ENCODE data around the gene ZNF608.
A peak's percentile ranks its signal among the peaks of the same experiment; 100 is the strongest.

The ZNF608 gene, protein sequence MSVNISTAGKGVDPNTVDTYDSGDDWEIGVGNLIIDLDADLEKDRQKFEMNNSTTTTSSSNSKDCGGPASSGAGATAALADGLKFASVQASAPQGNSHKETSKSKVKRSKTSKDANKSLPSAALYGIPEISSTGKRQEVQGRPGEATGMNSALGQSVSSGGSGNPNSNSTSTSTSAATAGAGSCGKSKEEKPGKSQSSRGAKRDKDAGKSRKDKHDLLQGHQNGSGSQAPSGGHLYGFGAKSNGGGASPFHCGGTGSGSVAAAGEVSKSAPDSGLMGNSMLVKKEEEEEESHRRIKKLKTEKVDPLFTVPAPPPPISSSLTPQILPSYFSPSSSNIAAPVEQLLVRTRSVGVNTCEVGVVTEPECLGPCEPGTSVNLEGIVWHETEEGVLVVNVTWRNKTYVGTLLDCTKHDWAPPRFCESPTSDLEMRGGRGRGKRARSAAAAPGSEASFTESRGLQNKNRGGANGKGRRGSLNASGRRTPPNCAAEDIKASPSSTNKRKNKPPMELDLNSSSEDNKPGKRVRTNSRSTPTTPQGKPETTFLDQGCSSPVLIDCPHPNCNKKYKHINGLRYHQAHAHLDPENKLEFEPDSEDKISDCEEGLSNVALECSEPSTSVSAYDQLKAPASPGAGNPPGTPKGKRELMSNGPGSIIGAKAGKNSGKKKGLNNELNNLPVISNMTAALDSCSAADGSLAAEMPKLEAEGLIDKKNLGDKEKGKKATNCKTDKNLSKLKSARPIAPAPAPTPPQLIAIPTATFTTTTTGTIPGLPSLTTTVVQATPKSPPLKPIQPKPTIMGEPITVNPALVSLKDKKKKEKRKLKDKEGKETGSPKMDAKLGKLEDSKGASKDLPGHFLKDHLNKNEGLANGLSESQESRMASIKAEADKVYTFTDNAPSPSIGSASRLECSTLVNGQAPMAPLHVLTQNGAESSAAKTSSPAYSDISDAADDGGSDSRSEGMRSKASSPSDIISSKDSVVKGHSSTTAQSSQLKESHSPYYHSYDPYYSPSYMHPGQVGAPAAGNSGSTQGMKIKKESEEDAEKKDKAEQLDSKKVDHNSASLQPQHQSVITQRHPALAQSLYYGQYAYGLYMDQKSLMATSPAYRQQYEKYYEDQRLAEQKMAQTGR (N-terminal part only)

DNA sequence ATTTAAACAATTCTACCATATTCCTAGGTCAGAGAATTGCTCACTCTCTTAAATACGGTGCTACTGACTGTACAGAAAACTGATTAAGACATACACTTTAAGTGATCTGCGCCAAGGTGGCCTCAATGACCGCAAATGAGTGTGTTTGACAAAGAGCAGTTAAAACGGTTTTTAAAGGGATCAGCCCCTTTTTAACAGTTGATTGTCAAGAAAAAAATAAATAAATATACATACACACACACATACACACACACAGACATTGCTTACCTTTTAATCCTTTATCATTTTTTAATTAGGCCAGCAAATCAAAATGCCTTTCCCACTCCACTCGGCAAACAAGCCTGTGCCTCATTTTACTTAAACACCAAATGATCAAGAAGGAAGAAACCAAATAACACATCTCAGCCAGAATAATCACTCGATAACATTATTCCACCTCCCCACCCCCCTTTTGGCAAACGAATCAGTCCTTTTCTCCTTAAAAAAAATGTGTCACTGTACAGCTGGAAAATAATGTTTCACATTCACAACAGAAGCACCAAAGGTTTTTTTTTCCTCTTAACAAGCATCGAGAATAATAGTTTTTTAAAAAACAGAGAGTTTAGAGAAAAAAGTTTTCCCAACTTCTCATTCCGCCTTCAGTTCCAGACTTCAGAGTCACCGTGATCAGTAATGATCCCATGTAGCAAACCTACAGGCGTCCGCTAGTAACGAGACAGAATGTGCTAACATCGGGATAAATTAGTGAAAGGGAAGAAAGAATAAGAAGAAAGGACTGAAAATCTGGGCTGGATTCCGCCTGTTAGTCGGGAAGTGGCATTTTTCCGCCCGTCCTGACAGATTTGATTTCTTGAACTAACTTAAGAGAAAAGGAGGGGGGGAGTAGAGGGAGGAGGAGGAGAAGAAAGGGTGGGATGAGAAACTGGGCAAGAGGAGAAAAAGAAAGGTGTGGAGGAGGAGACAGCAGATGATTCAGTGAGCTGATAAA lies at the start of gene ZNF608:
Gene ZNF608, minus strand, starts transcription at position 712 of the 988 bp plus-strand sequence. CDS start 1,650 bp downstream, outside the sequence.
- Histone ChIP-seq H3K27me3 (ENCODE audit: control insufficient read depth, insufficient read depth, low read length) (no peaks in the 10 kb centered on the region), H3K36me3 (ENCODE audit: control insufficient read depth, insufficient read depth, low read length) (no peaks in the 10 kb centered on the region), H3K4me1 (ENCODE audit: control insufficient read depth, insufficient read depth, low read length) (peaks cover 32% of the 10 kb centered on the region), H3K9me3 (ENCODE audit: control insufficient read depth, insufficient read depth, low read length) (no peaks in the 10 kb centered on the region), H3K4me3 (ENCODE audit: low read depth, low read length) (peak within 1 kb of the TSS; percentile 77), H3K9ac (ENCODE audit: low read depth, low read length) (peak within 1 kb of the TSS; percentile 71)

DNA sequence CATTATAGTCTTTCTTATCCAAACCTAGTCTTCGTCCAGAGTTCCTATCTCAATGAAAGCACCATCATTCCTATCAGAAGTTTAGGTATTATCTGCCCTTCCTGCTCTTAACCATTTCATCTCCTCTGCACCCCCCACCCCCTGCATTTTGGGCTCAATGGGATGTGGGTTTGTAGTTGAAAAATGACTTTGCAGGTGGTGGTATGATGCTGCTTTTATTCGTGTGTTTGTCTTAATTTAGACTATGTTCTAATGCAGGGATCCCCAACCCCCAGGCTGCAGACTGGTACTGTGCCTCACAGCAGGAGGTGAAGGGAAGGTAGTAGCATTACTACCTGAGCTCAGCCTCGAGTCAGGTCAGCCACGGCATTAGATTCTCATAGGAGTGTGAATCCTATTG lies 49.4 kb upstream of the ZNF608 start:
- Histone ChIP-seq H3K36me3 (ENCODE audit: control insufficient read depth, insufficient read depth, low read length) (no peaks in the 10 kb centered on the region), H3K4me3 (ENCODE audit: low read depth, low read length) (no peak overlapping the region), H3K27me3 (ENCODE audit: control insufficient read depth, insufficient read depth, low read length) (no peaks in the 10 kb centered on the region), H3K4me1 (ENCODE audit: control insufficient read depth, insufficient read depth, low read length) (no peaks in the 10 kb centered on the region), H3K9me3 (ENCODE audit: control insufficient read depth, insufficient read depth, low read length) (no peaks in the 10 kb centered on the region), H3K9ac (ENCODE audit: low read depth, low read length) (no peak overlapping the region)

DNA sequence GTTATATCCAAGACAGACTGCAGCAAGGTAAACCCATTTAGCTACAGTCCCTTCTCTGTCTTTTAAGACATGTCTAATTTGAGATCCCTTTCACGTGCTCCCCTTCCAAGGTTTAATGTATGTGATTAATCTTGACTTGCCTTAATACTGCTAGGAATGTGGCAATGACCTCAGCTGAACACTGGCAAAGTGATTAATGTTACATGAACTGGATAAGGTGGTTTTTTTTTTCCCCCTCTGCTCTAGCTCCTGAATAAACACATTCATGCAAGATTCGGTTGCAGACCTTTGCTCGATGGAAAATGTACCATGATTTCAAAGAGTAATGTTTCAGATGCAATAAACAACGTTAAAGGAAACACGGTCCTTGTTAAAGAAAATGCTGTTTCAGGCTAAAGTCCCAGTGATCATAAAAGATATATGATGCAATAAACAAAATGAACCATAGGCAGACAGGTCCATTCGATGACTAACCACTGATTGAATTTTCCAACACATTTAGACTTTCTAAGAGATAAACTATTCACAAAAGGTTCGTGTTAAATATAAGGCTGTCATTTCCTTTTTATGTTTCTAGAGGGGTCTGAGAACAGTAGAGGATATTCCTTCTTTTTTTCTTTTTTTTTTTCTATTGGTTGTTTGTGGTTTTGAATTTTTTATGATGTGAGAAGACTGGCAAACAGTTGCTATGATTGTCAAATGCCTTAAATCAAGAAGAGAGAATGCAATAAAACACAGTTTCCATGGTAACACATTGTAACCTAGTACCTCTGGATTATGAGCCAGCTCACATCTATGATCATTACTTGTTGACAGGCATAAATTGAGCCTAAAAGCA lies 44.7 kb upstream of the ZNF608 start:
- H3K9ac ChIP-seq (ENCODE audit: low read depth, low read length) = no peak overlapping the region
- no peaks in the 10 kb centered on the region for H3K27me3 ChIP-seq (ENCODE audit: control insufficient read depth, insufficient read depth, low read length)
- H3K4me3 ChIP-seq (ENCODE audit: low read depth, low read length) = no peak overlapping the region
- no peaks in the 10 kb centered on the region for H3K36me3 ChIP-seq (ENCODE audit: control insufficient read depth, insufficient read depth, low read length)
- no peaks in the 10 kb centered on the region for H3K4me1 ChIP-seq (ENCODE audit: control insufficient read depth, insufficient read depth, low read length)
- H3K9me3 ChIP-seq (ENCODE audit: control insufficient read depth, insufficient read depth, low read length) = no peaks in the 10 kb centered on the region

DNA sequence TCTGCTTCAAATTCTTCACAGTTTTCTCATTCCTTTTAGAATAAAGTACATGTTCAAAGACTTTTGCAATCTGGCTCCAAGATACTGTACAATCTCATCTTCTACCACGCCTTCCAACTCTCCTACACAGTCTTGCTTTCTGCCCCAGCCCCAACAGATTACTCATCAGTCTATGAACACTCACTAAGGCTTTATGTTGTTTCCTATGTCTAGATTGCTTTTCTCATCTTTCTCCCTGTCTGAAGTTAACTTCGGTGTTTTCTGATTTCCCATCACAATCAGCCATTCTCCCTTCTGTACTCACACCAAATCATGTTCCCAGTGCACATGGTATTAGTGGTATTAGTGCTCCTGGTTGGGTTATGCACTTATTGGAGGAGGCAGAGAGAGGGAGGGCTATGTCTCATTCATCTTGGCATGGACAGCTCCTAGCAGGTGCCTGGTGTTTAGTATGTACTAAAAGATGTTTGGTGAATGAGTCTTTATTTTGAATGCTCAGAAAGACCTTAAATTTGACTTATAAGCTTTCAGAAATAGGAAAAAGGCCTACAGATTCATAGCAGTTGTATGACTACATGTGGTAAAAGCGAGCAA lies 44.0 kb upstream of the ZNF608 start:
- H3K36me3 ChIP-seq (ENCODE audit: control insufficient read depth, insufficient read depth, low read length) = no peaks in the 10 kb centered on the region
- H3K27me3 ChIP-seq (ENCODE audit: control insufficient read depth, insufficient read depth, low read length) = no peaks in the 10 kb centered on the region
- no peak overlapping the region for H3K9ac ChIP-seq (ENCODE audit: low read depth, low read length)
- H3K4me3 ChIP-seq (ENCODE audit: low read depth, low read length) = no peak overlapping the region
- no peaks in the 10 kb centered on the region for H3K9me3 ChIP-seq (ENCODE audit: control insufficient read depth, insufficient read depth, low read length)
- H3K4me1 ChIP-seq (ENCODE audit: control insufficient read depth, insufficient read depth, low read length) = no peaks in the 10 kb centered on the region

DNA sequence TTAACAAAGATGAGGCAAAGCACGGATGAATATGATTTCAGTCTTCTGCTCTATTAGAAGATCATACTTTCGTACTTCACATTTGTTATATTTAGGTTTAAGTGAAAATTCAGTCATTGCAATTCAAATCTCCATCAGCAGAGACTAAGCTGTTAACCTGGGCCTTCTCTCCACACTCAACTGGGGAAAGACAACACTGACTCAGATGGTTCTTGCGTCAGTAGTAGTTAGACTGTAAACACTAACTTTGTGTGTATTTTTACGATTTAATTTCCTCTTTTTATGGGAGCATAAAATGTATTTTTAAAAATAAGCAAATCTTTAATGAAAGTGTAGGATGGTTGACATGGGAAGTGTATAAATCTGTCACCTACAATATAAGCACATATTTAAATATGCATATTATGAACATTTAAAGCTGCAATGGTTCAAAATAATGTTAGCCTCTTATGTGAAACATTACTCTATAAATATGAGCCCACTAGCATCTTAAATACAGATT lies 42.7 kb upstream of the ZNF608 start:
- Histone ChIP-seq H3K9me3 (ENCODE audit: control insufficient read depth, insufficient read depth, low read length) (no peaks in the 10 kb centered on the region), H3K4me1 (ENCODE audit: control insufficient read depth, insufficient read depth, low read length) (no peaks in the 10 kb centered on the region), H3K9ac (ENCODE audit: low read depth, low read length) (no peak overlapping the region), H3K4me3 (ENCODE audit: low read depth, low read length) (no peak overlapping the region), H3K36me3 (ENCODE audit: control insufficient read depth, insufficient read depth, low read length) (no peaks in the 10 kb centered on the region), H3K27me3 (ENCODE audit: control insufficient read depth, insufficient read depth, low read length) (no peaks in the 10 kb centered on the region)

DNA sequence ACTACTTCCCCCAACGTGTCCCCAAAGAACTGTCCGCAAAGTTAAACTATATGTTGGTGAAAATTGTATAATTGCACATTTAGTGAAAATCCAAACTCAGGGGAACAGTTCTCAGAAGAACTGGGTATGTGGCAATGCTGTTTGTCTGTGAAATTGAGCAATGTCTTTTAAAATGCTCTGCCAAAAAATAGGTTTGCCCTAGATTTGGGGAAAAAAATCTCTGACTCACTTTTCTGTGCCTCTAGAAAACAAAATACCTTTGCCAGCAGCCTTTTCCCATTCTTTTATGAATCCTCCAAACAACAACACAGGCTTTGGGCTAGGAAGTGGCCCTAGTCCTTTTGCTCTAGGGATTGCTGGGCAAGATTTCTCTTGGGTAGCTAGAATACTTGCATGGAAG lies 37.4 kb upstream of the ZNF608 start:
- no peak overlapping the region for H3K9ac ChIP-seq (ENCODE audit: low read depth, low read length)
- H3K4me3 ChIP-seq (ENCODE audit: low read depth, low read length) = no peak overlapping the region
- no peaks in the 10 kb centered on the region for H3K9me3 ChIP-seq (ENCODE audit: control insufficient read depth, insufficient read depth, low read length)
- no peaks in the 10 kb centered on the region for H3K27me3 ChIP-seq (ENCODE audit: control insufficient read depth, insufficient read depth, low read length)
- H3K36me3 ChIP-seq (ENCODE audit: control insufficient read depth, insufficient read depth, low read length) = no peaks in the 10 kb centered on the region
- H3K4me1 ChIP-seq (ENCODE audit: control insufficient read depth, insufficient read depth, low read length) = no peaks in the 10 kb centered on the region

DNA sequence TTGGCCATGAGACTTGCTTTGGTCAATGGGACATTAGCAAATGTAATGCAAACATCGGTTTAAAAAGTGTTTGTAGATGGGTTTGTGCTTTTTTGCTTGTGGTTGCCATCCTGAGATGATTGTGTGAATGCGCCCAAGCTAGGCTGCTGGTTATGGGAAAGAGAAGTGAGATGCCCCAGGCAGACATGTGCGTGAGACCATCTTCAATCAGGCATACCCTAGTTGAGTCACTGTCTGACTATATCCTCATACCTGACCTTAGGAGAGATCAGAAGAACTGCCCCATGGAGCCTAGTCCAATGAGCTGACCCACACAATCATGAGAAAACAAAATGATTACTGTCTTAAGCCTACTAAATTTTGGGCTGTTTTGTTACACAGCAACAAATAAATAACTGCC lies 36.8 kb upstream of the ZNF608 start:
- no peak overlapping the region for H3K9ac ChIP-seq (ENCODE audit: low read depth, low read length)
- no peaks in the 10 kb centered on the region for H3K4me1 ChIP-seq (ENCODE audit: control insufficient read depth, insufficient read depth, low read length)
- no peaks in the 10 kb centered on the region for H3K9me3 ChIP-seq (ENCODE audit: control insufficient read depth, insufficient read depth, low read length)
- no peaks in the 10 kb centered on the region for H3K36me3 ChIP-seq (ENCODE audit: control insufficient read depth, insufficient read depth, low read length)
- no peaks in the 10 kb centered on the region for H3K27me3 ChIP-seq (ENCODE audit: control insufficient read depth, insufficient read depth, low read length)
- H3K4me3 ChIP-seq (ENCODE audit: low read depth, low read length) = no peak overlapping the region

DNA sequence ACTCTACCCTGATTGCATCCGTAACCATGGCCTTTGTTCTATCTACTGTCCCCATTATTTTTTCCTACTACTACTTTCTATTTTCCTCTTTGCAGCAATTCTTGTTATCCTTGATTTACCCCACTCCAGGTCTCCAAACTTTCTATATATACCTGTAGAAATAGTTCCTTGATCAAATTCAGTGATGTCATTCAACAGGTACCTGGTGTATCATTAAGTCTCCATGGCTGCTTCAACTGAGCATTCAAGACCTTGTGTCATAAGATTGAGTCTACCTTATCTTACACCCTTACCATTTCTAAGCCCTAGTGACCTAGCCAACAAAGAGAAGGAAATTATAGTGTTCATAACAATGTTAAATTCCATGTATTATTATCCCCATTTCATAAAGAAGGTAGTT lies 35.8 kb upstream of the ZNF608 start:
- H3K27me3 ChIP-seq (ENCODE audit: control insufficient read depth, insufficient read depth, low read length) = no peaks in the 10 kb centered on the region
- H3K4me1 ChIP-seq (ENCODE audit: control insufficient read depth, insufficient read depth, low read length) = no peaks in the 10 kb centered on the region
- no peaks in the 10 kb centered on the region for H3K9me3 ChIP-seq (ENCODE audit: control insufficient read depth, insufficient read depth, low read length)
- no peak overlapping the region for H3K9ac ChIP-seq (ENCODE audit: low read depth, low read length)
- no peak overlapping the region for H3K4me3 ChIP-seq (ENCODE audit: low read depth, low read length)
- no peaks in the 10 kb centered on the region for H3K36me3 ChIP-seq (ENCODE audit: control insufficient read depth, insufficient read depth, low read length)

DNA sequence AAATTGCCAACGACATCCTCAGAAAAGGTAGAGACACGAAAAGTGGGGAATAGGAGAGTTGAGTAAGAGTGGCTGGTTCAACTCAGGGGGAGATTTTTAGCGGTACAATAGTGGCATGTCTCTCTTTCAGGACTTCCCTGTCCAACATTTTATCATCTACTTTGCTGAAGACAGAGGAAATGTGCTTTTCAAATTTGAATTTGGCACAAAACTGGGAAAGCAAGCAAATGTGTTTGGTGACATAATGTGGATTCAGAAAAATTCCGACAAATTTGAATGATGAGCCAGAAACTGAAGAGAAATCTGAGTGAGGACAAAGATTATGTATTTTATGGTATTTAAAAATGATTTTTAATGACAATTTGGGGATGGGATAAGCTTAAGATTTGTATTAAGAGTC lies 33.6 kb upstream of the ZNF608 start:
- Histone ChIP-seq H3K9ac (ENCODE audit: low read depth, low read length) (no peak overlapping the region), H3K27me3 (ENCODE audit: control insufficient read depth, insufficient read depth, low read length) (no peaks in the 10 kb centered on the region), H3K4me1 (ENCODE audit: control insufficient read depth, insufficient read depth, low read length) (no peaks in the 10 kb centered on the region), H3K36me3 (ENCODE audit: control insufficient read depth, insufficient read depth, low read length) (no peaks in the 10 kb centered on the region), H3K4me3 (ENCODE audit: low read depth, low read length) (no peak overlapping the region), H3K9me3 (ENCODE audit: control insufficient read depth, insufficient read depth, low read length) (no peaks in the 10 kb centered on the region)
